ENCODE data around the gene XYLT1.

GRCh38 chr16:17133851-17134250 lies 336.9 kb downstream of the XYLT1 start:
- TF ChIP-seq CTCF (IDR thresholded peaks at IDR 0.05; ENCODE audit: poor library complexity, severe bottlenecking) (no peak), TAF1 (IDR thresholded peaks at IDR 0.05; ENCODE audit: low read depth) (no peak), EZH2 (IDR thresholded peaks at IDR 0.05; ENCODE audit: borderline replicate concordance, insufficient read depth, low read length, poor library complexity, severe bottlenecking) (no peak), REST (IDR thresholded peaks at IDR 0.05; ENCODE audit: borderline replicate concordance) (no peak), POLR2AphosphoS5 (IDR thresholded peaks at IDR 0.05) (no peak)
